GM19240 (cell line): ENCODE results near the gene BEND7.
"Not testable (repeated sequence)": the region's sequence is repeated elsewhere in the genome, so short reads cannot be mapped to it uniquely, and the experiment has no call there.

Experiments used
- DNase-seq: peaks from one replicate; pipeline ENCODE4 v3.0.0; 2011; ENCODE audit warnings: low spot score; ENCODE audit not compliant: insufficient read length

BEND7 gene, protein sequence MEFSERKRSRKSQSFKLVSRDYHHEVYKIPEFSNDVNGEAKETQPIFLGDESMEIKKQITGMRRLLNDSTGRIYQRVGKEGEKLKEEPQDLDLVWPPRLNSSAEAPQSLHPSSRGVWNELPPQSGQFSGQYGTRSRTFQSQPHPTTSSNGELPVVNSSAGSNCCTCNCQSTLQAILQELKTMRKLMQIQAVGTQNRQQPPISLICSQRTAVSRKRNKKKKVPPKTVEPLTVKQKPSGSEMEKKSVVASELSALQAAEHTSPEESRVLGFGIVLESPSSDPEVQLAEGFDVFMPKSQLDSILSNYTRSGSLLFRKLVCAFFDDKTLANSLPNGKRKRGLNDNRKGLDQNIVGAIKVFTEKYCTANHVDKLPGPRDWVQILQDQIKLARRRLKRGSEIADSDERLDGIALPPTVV

DNA sequence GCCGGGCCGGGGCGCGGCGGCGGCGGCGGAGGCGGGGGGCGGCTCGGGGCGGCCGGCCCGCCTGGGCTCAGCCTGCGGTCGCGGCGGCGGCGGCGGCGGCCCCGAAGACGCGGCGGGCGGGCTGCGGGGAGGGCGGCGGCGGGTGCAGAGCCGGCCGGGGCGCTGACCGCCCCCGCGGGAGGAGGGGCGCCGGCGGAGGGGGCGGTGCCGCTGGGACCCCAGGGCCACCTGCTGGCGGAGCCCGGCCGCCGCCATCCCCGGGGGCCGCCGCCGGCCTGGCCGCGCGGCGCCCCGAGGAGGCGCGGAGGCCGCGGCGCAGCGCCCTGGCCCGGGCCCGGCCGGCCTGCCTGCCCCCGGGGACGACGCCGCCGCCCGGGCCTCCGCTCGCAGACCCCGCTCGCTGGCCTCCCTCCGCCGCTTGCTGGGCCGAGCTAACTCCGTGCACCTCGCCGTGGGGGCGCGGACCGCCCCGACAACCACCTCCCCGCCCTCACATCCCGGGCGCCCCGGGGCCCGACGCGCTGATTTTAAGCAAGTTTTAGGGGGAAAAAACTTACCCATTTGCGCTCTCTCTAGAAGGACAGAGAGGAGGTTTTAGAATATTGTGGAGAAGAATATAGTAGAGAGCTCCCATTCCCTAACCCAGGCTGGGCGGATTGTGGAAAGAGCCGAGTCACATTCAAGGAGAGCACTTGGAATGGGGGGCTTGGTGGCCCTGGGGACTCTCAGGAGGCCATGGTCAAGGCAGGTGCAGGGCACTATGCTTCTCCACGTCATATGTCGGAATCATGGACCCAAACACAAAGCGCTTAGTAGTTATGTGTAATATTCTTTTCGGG lies at the start of gene BEND7:
TSS of gene BEND7 (minus strand) at position 140 of the 839 bp plus-strand sequence. CDS start 481 bp downstream, outside the sequence.
- no peak for DNase-seq

DNA sequence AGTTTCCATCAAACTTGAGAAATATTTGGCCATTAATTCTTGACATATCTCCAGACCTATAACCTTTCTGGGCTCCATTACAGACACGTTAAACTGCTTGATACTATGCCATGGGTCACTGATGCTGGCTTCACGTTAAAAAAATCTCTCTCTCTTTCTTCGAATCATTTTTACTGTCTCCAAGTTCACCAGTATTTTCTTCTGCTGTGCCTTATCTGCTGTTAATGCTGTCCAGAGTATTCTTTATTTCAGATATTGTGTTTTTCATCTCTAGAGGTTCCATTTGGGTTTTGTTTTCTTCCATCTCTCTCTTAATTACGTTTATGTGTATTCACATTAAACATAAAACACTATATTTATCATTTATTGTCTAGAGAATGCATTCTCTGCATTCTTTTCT lies 45.1 kb upstream of the BEND7 start:
- DNase-seq = no peak

DNA sequence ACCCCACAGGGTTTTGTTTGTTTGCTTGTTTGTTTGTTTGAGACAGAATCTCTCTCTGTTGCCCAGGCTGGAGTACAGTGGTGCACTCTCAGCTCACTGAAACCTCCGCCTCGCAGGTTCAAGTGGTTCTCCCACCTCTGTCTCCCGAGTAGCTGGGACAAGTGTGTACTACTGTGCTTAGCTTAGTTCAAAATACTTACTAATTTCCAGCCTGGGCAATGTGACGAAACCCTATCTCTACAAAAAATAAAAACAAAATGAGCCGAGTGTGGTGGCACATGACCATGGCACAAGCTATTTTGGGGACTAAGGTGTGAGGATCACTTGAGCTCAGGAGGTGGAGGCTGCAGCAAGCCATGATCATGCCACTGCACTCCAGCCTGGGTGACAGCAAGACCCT lies 42.7 kb upstream of the BEND7 start:
- no peak for DNase-seq

DNA sequence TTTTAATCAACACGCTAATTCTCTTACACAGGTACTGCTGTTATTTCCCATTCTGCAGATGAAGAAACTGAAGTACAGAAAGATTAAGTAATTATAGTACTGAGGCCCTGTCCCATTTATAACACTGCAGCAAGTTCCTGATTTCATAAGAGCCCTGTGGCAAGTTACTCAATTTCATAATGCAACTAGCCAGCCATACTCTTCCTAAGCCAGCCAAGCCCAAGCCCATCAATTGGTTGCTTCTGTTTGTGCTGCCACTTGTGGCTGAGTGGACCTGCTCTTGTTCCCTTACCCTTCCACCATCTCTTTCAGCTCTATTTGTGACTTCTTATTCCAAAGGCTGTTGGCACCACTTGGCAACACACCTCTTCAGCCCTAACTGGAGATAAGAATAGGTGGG lies 38.2 kb upstream of the BEND7 start:
- no peak for DNase-seq

DNA sequence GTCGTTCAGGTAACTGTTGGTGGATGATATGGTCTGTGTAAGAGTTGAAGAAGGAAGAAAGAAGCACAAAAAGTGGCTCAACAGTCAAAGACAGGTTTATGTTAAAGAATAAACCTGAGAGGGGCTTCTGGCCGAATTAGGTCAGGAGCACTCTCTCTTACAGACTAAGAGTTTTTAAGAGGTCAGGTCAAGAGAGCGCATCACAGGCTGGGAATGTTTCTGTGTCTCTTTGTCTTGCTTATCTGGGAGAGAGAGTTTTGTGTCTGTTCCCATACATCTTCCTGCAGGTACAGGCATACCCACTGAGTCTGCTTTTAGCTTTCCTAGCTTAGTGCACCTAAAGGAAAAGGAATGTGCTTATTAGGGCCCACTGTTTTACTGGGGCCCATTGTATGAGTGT lies 35.8 kb upstream of the BEND7 start:
- DNase-seq = no peak

DNA sequence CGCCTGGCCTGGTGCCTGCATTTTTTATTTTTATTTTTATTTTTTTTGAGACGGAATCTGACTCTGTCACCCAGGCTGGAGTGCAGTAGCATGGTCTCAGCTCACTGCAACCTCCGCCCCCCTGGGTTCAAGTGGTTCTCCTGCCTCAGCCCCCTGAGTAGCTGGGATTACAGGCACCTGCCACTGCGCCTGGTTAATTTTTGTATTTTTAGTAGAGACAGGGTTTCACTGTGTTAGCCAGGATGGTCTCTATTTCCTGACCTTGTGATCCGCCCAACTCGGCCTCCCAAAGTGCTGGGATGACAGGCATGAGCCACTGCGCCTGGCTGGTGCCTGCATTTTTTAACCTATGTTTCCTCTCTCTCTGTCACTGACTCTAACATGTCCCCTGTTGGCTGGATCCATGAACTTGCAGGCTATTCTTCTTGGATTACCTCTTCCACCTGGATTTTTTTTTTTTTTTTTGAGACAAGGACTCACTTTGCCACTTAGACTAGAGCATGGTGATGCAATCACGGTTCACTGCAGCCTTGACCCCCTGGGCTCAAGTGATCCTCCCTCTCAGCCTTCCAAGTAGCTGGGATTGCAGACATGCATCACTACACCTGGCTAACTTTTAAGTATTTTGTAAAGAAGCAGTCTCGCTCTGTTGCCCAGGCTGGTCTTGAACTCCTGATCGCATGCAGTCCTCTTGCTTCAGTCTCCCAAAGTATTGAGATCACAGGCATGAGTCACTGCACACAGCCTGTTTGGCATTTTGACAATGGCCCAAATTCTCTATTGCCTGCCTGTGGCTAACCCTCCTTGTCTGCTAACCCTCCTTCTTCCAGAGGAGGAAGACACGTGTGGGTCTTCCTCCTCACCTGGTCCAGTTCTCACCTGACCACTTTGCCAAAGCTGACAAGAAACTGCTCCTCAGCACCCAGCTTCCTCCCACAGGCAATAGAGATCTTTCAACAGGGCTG lies 34.9 kb upstream of the BEND7 start:
- DNase-seq = no peak

DNA sequence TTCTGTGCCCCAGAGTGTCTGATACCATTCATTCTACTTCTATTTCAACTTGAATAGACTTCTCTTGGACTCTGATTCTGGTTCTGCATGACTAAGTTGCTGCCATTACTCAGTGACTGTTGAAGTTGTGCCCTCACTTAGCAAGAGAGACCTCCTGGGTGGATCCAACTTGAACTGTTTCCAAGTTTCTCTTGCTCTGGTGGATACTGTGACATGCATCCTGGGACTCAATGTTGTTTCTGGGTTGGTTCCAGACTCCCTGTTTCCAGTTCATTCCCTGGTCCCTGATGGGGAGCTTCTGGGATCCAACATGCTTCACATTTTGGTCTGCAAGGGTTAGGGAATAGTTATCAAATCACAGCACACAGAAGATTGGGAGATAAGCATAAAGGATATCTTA lies 31.8 kb upstream of the BEND7 start:
- DNase-seq = no peak

DNA sequence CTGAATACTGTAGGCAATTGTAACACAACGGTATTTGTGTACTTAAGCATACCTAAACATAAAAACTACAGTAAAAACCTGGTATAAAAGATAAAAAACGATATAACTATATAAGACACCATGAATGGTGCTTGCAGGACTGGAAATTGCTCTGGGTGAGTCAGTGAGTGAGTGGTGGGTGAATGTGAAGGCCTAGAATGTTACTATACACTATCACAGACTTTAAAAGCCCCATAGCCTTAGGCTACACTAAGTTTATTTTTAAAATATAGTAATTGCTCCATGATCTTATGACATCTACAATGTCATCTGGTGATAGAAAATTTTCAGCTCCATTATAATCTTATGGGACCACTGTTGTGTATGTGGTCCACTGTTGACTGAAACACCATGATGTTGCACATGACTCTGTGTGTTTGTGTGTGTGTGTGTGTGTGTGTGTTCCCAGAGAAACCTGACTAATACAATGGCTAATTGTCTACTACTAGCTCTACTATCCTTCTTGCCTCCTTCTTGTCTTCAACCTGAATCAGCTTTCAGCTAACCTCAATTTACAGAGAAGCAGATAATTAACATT lies 30.4 kb upstream of the BEND7 start:
- no peak for DNase-seq

DNA sequence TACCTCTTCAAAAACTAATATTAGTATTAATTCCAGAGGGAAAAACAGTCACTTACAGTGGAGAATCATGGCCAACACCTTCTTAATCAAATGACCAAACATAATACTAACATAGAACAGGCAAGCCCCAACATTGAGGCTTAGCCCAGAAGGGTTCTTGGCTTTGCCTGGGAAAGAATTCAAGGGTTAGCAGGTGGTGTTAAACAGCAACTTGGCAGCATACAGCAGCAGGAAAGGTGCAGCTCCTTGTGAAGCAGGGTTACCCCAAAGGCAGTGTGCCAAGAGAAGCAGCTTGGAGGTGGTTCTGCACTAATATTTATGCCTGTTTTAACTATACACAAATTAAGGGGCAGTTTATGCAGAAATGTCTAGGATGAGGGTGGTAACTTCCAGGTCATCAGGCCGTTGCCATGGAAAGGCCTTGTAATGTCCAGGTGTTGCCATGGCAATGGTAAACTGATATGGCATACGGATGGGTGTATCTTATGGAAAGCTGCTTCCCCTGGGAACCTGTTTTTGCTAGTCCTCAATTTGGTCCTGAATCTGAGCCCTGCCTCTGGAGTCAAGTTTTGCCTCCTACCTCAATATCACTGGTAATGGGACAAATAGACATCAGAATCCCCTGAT lies 27.2 kb upstream of the BEND7 start:
- no peak for DNase-seq

DNA sequence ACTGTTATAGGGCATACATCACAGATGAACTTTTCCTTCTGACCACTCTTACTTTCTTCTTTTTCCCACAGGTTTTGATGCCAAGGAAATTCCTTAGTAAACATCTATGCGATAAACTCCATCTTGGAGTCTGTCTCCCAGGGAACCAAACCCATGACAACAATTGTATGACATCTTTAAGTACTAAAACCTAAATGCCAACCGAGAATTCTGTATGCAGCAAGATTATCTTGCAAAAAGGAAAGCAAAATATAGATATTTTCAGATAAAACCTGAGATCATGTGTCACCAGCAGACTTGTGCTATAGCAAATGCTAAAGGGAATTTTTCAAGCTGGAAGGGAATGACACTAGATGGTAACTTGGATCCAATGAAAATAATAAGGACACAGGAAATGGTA lies 22.0 kb upstream of the BEND7 start:
- DNase-seq = no peak

DNA sequence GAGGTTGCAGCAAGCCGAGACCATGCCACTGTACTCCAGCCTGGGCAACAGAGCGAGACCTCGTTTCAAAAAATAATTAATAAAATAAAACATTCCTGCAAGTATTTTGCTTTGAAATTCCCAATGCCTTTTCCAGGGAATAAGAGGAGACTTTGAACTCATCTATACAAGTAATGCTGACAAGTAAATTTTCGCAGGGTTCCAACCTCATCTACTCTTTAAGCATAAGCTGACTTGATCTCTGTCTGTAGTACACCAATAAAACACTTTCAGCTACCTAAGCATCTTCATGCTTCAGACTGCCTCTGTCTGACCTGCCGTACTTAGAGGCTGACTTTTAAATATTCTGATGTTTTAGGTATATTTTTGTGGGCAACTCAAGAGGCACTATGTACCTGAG lies 13.7 kb upstream of the BEND7 start:
- DNase-seq = no peak

DNA sequence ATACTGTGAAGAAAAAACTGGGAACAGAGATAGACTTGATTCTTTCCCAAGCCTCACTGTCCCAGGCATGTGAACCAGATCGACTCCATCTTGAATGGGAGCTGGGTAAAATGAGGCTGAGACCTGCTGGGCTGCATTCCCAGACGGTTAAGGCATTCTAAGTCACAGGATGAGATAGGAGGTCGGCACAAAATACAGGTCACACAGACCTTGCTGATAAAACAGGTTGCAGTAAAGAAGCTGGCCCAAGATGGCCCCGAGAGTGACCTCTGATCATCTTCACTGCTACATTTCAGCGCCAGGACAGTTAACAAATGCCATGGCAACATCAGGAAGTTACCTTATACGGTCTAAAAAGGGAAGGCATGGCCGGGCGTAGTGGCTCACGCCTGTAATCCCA lies 9.2 kb upstream of the BEND7 start:
- DNase-seq = not testable (repeated sequence)

DNA sequence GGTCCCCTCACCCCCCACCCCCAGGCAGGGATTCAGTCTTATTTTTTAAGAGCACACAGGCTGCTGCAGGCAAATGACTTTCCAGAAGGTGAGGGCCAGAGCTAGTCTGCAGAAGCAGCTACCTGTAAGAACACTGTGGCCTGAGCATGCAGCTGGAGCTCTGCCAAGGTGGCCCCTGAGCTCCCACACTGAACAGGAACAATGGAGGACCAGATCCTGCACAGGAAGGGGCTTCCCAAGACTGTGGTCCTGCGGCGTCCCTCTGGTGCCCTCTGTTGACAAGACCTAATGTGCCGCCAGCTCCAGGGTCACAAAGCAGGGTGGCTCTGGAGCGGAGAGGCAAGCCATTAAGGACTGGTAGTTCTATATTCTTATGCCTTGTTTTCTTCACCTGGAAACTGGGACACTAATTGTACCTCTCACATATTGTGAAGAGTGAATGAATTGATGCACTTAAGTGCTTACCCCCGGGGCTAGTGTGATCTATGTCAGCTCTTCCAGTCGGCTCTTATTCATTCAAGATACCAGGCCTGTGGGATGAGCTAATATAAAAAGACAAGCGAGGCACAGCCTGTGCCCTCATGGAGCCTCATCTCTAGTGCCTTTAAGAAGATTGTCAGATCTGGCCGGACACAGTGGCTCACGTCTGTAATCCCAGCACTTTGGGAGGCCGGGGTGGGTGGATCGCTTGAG lies 8.0 kb upstream of the BEND7 start:
- peak; percentile 30 for DNase-seq

DNA sequence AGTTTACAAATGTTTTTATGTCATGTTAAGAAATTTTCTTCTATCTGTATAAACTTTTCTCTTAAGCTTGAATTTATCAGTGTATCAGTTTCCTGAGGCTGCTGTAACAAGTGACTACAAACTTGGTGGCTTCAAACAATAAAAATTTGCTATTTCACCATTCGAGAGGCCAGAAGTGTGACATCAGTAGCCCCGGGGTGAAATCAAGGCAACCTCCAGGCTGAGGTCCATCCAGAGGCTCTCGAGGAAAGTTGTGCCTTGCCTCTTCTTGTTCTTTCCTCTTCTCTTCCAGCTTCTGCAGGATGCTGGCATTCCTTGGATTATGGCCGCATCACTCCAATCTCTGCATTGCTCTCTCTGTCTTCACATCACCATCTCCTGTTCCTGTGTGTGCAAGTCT lies 6.5 kb upstream of the BEND7 start:
- no peak for DNase-seq

DNA sequence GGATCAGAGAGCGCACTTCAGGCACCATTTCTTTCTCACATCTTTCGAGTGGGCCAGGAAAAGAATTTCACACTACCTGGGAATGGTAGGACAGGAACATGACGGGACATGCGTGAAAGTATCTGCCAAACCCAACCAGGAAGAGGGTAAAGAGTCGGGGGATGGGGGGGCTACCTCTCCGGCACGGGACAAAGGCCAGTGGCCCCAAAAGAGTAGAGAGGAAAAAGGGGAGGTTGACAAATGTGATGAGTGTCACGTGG lies 830 bp upstream of the BEND7 start:
- DNase-seq = no peak

DNA sequence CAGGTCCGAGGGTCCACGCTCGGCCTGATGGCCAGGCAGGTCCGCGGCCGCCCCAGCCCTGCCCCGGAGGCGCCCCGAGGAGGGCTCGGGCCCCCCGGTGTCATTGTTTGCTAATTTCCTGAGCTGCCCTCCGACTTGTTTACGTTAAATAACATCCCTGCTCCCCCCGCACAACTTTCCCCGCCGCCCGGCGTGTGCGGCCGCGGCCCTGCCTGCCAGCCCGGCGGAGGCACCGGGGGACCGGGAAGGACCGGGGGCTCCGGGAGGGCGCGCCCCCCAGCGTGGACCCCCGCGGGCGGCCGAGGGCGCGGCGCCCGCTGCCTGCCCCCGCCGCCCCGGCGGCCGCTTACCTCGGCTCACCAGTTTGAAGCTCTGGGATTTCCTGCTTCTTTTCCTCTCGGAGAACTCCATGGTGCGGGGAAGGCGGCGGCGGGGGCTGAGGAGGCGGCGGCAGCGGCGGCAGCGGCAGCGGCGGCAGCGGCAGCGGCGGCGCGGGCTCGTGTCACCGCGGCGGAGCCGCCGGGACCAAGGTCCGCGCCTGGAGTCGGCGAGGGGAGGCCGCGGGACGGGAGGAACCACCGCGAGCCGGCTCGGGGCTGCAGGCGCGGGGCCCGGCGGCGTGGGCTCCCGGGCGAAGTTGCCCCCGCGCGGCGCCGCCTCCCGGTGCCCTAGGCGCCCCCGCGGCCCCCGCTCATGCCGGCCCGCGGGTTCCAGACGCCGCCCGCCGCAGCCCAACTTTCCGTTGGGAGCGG lies 515 bp downstream of the BEND7 start:
- no peak for DNase-seq

DNA sequence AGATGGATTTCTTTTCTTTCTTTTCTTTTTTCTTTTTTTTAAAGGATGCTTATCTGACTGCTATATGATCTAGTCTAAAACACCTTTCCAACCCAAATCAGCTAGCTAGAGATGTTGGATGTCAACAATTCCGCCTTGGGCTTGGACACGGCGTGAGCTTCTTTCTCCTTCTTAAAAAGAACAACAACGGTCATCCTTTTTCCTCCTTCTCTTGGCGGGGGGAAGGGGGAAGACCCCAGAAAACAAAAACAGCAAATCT lies 1.0 kb downstream of the BEND7 start:
- no peak for DNase-seq

DNA sequence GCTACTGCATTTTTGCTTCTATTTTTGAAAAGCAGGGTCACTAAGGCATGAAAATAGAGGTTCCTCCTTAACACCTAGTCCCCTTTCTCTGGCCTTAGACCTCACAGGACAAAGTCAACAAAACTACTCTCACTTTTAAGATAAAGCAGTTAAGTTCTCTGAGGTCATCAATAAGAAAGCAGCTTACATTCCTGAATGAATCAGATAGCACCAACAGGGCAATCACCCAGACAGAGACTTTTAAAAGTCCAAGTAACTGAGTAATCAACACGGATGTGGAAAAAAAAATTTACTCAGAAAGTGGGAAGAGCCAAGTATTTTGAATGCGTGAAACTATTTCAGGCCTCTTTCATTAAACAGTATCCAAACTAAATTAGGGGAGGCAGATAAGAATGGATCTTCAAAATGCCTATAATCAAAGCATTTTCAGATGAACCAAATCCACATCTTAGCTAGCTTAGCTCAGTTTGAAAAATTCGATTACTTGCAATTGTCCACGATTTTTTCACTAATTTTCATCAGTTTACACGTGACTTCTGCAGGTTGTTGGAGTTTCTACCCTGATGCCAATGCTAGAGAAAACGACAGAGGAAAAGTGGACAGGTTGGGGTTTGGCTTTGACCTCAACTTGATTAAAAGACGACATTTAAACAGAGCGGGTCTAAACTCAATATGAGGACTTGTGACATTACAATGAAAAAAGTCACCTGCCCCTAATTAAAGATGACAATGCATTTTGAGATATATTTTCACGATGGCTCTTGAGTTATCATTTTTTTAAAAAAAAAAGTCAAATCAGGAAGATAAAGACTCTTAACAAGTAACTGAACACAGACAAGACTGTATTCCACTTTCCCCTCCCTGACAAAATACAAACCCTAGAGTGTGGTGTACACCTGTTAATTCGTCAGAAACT lies 1.6 kb downstream of the BEND7 start:
- DNase-seq = no peak

DNA sequence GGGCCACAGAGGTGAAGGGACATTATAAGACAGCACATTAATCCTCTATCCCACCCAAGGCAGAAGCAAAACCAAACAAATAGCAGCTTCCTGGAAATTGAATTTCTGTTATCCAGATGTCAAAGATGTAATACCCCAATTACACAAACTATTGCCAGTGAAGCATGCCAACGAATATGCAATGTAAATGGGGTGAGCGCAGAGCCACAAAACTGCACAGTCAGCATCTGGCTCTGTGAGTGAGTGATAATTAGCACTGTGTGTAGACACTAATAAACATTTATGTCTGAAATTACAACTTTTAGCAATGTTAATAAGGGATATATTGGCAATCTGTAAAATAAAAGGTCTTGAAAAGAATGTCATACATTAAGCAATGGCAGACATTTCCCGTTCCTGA lies 3.2 kb downstream of the BEND7 start:
- DNase-seq = no peak
